Glutamatergic neuron (in vitro differentiated cells): ENCODE measurements around the gene NAP1L1. TPM values are rescaled to one million over a fixed set of nuclear protein-coding genes. Genes with fewer than 3 reads are reported as not detected.

ENCODE experiments used
- DNase-seq: peaks from one replicate; pipeline ENCODE4 v3.0.0; 2022
- H3K27ac Mint-ChIP-seq: one replicate; pipeline ENCODE4 v1.8.0; 2020; ENCODE audit warnings: mild to moderate bottlenecking, mixed read lengths, inconsistent platforms; ENCODE audit not compliant: unreplicated experiment
- H3K27me3 Mint-ChIP-seq: one replicate; pipeline ENCODE4 v1.8.0; 2020; ENCODE audit warnings: mild to moderate bottlenecking, moderate library complexity, mixed read lengths, inconsistent platforms; ENCODE audit not compliant: unreplicated experiment
- H3K36me3 Mint-ChIP-seq: one replicate; pipeline ENCODE4 v1.8.0; 2020; ENCODE audit warnings: mild to moderate bottlenecking, mixed read lengths, inconsistent platforms; ENCODE audit not compliant: unreplicated experiment
- H3K4me1 Mint-ChIP-seq: one replicate; pipeline ENCODE4 v1.8.0; 2020; ENCODE audit warnings: mild to moderate bottlenecking, low read depth, mixed read lengths, inconsistent platforms; ENCODE audit not compliant: unreplicated experiment
- H3K4me3 Mint-ChIP-seq: one replicate; pipeline ENCODE4 v1.8.0; 2020; ENCODE audit warnings: mild to moderate bottlenecking, mixed read lengths, inconsistent platforms; ENCODE audit not compliant: unreplicated experiment
- H3K9me3 Mint-ChIP-seq: one replicate; pipeline ENCODE4 v1.8.0; 2020; ENCODE audit warnings: mild to moderate bottlenecking, moderate library complexity, mixed read lengths, inconsistent platforms; ENCODE audit not compliant: unreplicated experiment
- total RNA-seq: library from RNA; stranded (reverse); fragmentation: NEBNext Ultra II Directional; extraction: Animal tissue kit (Norgen Biotek cat#: 25700); gene quantifications from one replicate; pipeline ENCODE4 v1.2.1, GENCODE V29; 2021; ENCODE audit not compliant: unreplicated experiment
- TF ChIP-seq, protein P1 (sequence below): fragments of 200-600 bp; sonication (generic); IDR thresholded peaks from one replicate; pipeline ENCODE4 v1.5.0; 2021; ENCODE audit not compliant: partially characterized antibody, unreplicated experiment

The NAP1L1 gene
- total RNA-seq, 1 donor from 2014 or later, result 635 TPM

DNA sequence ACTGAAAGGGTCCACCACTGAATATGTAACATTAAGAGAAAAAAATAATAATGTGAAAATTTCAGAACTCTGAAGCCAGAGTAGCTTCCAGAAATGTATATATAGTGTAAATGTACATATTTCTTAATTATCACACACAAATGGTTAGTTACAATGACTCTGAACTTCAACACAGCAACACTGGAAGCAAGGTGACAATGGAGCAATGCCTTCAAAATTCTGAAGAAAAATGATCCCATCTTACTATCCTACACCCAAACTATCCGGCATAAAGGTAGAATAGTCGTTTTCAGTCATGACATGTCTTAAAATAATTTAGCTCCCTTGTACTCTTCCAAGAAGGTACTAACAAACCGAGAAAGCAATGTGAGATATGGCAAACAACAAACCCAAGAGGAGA is 11.9 kb downstream of the NAP1L1 start:
- Mint-ChIP-seq H3K4me3 (no peak overlapping the region), H3K4me1 (peaks cover 26% of the 10 kb centered on the region), H3K27ac (no peak overlapping the region), H3K27me3 (no peaks in the 10 kb centered on the region), H3K9me3 (no peaks in the 10 kb centered on the region), H3K36me3 (no peaks in the 10 kb centered on the region)
- no peak for DNase-seq
- TF ChIP-seq, protein P1, sequence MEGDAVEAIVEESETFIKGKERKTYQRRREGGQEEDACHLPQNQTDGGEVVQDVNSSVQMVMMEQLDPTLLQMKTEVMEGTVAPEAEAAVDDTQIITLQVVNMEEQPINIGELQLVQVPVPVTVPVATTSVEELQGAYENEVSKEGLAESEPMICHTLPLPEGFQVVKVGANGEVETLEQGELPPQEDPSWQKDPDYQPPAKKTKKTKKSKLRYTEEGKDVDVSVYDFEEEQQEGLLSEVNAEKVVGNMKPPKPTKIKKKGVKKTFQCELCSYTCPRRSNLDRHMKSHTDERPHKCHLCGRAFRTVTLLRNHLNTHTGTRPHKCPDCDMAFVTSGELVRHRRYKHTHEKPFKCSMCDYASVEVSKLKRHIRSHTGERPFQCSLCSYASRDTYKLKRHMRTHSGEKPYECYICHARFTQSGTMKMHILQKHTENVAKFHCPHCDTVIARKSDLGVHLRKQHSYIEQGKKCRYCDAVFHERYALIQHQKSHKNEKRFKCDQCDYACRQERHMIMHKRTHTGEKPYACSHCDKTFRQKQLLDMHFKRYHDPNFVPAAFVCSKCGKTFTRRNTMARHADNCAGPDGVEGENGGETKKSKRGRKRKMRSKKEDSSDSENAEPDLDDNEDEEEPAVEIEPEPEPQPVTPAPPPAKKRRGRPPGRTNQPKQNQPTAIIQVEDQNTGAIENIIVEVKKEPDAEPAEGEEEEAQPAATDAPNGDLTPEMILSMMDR, result no peak

DNA sequence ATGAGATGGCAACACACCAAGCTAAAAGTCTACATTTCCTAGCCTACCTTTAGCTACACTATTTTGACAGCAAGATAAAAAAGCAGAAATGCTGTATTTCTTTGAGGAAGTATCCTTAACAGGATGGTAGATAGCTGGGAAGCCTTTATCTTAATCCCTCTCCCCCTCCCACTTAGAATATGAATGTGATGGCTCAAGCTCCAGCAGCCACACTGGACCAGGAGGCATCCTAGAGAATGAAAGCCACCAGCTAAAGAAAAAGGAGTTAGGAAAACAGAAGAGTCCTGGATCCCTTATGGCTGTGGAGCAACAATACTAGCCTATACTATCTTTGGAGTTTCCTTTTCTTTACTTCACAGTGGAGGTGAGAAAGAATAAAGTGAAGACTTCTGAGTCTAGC is 15.1 kb downstream of the NAP1L1 start:
- Mint-ChIP-seq H3K36me3 (peaks cover 14% of the 10 kb centered on the region), H3K9me3 (no peaks in the 10 kb centered on the region), H3K4me1 (peaks cover 16% of the 10 kb centered on the region), H3K4me3 (no peak overlapping the region), H3K27me3 (no peaks in the 10 kb centered on the region), H3K27ac (no peak overlapping the region)
- TF ChIP-seq, protein P1, result no peak
- no peak for DNase-seq

DNA sequence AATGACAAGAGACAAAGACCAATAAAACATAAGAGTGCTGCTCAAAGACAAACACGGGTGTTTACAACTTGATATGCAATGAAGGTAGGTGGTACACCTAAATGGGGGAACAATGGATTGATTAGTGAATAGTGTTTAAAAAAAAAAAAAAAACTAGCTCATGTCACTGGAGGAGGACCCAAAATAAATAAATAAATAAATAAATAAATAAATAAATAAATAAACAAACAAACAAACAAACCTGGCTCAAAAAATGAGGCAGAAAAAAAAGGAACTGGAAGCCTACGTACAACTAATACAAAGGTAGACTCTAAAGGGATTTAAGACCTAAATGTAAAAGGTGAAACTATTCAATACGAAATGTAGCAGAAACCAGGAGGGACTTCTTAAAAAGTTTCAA is 18.6 kb downstream of the NAP1L1 start:
- Mint-ChIP-seq H3K27ac (peak overlapping the region; percentile 57), H3K36me3 (peaks cover 14% of the 10 kb centered on the region), H3K27me3 (no peaks in the 10 kb centered on the region), H3K4me3 (no peak overlapping the region), H3K9me3 (no peaks in the 10 kb centered on the region), H3K4me1 (peaks cover 8% of the 10 kb centered on the region)
- TF ChIP-seq, protein P1, result no peak
- DNase-seq, result no peak

DNA sequence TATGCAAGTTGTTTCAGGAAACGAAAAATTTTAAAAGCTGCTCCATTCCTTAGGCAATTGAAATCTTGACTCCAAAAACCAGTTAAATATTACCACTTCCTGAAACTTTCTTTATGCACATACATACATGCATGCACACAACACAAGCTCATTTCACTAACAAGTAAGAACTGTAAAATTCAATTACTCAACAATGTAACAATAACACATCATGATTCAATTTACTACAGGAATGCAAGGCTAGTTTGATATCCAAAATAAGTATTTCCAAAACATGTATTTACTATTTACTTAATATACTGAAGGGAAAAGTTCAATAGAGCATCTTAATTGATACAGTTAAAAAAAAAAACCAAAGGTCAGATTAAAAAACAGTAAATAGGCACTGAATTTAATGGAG is 19.6 kb downstream of the NAP1L1 start:
- TF ChIP-seq, protein P1, result no peak
- peaks cover 14% of the 10 kb centered on the region for H3K36me3 Mint-ChIP-seq
- no peak for DNase-seq
- H3K27ac Mint-ChIP-seq, result no peak overlapping the region
- no peak overlapping the region for H3K4me3 Mint-ChIP-seq
- no peaks in the 10 kb centered on the region for H3K27me3 Mint-ChIP-seq
- H3K4me1 Mint-ChIP-seq, result peaks cover 8% of the 10 kb centered on the region
- no peaks in the 10 kb centered on the region for H3K9me3 Mint-ChIP-seq

DNA sequence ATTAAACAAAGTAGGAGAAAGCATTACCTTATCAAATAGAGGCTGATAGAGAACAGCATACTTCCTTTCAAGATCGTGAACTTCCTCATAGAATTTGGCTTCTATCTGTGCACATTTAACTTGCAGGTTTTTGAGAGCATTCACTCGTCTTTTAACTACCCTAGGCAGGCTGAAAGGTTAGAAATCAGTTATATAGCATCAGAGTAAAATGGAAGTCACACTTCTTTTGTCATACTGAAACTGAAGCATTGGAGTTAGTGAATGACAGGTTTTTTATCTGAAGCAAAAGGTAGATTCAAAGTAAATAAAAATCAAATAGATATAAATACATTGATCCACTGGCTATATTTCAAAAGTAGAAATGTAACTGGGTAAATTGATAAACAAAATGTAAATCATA is 24.4 kb downstream of the NAP1L1 start:
- Mint-ChIP-seq H3K27ac (no peak overlapping the region), H3K36me3 (peaks cover 5% of the 10 kb centered on the region)

More for the DNA sequence above, 24.4 kb downstream of the NAP1L1 start:
- H3K4me1 Mint-ChIP-seq, result peaks cover 7% of the 10 kb centered on the region
- TF ChIP-seq, protein P1, result no peak
- peaks cover 4% of the 10 kb centered on the region for H3K9me3 Mint-ChIP-seq
- H3K27me3 Mint-ChIP-seq, result no peaks in the 10 kb centered on the region
- no peak overlapping the region for H3K4me3 Mint-ChIP-seq
- no peak for DNase-seq
